HG02981 (cell line): ENCODE measurements around the gene ACTL7B.
"Not testable (repeated sequence)": the region's sequence is repeated elsewhere in the genome, so short reads cannot be mapped to it uniquely, and the experiment has no call there.

Experiments used
- ATAC-seq: cut with Tn5 transposase; IDR thresholded peaks from one replicate; pipeline ENCODE4 v1.9.1; 2021; ENCODE audit warnings: mild to moderate bottlenecking, moderate library complexity; ENCODE audit not compliant: unreplicated experiment

Gene ACTL7B

DNA sequence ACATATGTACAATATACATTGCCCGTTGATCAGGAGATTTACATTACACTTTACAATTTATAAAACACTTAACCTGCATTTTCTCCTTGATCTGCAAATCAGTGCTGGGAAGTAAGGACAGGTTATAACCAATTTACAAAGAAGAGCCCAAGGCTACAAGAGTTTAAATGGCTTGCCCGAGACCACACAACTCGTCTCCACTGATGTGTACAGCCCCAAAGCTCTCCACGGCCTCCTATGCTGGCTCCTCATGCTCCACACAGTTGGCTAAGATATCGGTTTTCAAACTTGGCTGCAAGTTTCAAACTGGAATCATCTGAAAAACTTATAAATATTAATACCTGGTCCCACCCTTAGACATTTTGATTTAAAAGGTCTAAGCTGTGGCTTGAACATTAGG lies 10.3 kb downstream of the ACTL7B start:
- ATAC-seq: no peak

DNA sequence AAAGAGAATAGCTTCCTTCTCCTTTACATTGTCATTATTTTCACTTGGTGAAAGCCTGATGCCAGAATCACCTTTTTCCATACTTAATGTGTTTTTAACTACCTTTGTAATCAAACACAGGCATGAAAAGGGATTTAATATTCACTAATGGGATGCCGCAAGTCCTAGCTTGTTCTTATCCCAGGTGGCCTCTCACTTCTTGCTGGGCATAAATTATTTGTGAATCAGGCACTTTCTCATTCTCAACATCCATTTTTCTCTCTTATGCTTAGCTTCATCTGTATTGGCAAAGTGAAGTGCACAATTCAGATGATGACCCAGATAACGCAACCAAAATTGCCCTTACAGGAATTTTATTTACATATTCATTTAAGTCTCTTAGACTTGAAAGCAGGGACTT lies 10.9 kb downstream of the ACTL7B start:
- ATAC-seq: no peak

DNA sequence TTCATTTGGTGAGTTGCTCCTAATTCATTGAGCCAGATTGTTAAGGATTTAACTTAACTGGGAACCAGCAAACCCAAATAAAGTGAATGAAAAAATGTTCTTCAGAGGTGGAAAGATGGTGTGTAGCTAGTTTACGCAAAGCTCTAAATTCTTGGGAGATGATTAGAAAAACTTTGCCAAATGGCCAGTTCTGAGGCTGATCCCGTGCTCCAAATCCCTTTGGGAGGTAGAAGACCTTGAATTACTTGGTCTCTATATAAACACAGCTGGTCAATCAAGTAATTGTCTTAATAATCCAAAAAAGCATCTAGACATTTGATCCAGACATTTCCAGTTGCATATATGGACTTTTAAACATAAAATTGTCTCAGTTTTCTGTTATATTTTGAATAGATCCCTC lies 11.4 kb downstream of the ACTL7B start:
- no peak for ATAC-seq

DNA sequence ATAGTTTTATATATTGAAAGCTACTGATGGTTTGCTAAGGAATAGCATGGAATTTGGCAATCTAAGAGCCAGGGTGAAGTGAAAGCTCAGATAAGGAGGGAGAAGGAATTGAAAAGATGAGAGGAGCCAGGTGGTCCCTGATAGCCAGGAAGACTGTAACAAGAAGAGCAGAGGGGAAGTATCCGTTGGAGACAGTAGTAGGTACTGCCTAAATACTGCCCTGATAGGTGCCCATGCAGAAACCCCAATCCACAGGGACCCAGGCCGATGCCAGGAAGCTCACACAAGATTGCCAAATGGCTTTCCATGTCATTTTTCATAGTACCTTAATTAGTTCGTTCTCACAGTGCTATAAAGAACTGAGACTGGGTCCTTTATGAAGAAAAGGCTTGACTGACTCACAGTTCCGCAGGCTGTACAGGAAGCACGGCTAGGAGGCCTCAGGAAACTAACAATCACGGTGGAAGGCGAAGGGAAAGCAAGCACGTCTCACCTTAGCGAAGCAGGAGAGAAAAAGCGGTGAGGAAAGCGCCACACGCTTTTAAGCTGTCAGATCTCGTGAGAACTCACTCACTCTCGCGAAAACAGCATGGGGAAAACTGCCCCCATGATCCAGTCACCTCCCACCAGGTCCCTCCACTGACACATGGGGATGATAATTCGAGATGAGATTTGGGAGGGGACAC lies 13.0 kb downstream of the ACTL7B start:
- no peak for ATAC-seq

DNA sequence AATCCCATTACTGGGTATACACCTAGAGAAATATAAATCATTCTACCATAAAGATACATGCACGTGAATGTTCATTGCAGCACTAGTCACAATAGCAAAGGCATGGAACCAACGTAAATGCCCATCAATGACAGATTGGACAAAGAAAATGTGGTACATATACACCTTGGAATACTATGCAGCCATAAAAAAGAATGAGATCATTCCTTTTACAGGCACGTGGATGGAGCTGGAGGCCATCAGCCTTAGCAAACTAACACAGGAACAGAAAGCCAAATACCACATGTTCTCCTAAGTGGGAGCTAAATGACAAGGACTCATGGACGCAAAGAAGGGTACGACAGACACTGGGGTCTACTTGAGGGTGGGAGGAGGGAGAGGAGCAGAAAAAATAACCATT lies 16.2 kb downstream of the ACTL7B start:
- not testable (repeated sequence) for ATAC-seq

DNA sequence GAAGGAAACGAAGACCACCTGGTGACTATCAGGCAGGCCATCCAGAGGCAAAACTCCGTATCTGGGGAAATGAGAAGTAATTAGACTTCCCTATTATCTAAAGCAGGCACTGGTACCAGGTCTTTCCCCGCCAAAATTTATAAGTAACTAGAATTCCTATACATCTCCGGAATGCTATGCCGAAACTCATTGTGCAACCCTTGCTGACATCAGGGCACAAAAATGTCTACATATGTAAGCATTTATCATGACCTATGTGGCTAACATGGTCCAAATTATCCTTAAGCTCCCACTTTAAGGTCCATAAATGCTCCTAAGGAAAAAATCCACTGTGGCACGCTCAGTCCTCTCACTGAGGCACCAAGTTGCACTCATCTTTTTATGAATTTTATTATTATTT lies 17.8 kb downstream of the ACTL7B start:
- no peak for ATAC-seq

DNA sequence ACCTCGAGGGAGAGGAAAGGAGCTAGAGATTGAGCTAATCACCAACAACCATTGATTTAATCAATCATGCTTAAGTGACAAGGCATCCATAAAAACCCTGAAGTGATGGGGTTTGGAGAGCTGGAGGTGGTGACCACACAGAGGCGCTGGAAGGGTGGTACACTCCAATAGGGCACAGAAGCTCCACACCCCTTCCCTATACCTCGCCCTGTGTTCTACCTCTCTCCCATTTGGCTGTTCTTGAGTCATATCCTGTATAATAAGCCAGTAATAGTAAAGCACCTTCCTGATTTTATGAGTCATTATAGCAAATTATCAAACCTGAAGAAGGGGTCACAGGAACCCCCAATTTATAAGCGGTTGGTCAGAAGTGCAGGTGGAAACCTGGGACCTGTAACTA lies 18.3 kb downstream of the ACTL7B start:
- ATAC-seq: no peak

DNA sequence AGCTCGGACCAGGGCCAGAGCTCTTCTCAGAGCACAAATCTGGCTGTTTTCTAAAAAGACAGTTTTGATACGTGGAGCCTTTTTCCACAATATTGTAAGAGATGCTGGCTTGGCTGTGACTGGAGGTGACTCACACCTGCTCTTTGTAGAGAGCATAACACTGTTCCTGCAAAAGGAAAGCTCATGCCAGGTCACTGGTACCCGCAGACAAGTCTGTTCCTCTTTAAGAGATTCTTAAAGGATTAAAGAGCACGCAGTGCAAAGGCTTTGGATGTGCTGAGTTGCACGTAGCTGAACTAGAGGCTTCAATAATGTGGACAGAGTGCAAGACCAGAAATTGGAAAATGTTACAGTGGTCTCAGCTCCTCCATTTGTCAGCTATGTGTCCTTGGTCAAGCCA lies 19.0 kb downstream of the ACTL7B start:
- no peak for ATAC-seq

DNA sequence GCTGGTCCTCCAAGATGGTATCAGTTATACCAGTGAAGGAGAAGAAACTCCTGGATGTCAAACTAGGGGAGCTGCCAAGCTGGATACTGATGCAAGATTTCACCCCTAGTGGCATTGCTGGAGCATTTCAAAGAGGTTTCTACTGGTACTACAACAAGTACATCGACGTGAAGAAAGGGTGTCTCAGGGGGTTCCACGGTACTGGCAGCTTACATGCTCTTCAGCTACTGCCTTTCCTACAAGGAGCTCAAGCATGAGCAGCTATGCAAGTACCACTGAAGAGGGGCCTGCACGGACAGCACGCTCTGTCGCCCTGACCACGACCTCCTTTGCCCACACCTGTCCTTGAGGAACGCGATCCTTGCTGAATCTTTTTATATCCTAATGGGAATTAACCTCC lies 19.5 kb downstream of the ACTL7B start:
- ATAC-seq: no peak

DNA sequence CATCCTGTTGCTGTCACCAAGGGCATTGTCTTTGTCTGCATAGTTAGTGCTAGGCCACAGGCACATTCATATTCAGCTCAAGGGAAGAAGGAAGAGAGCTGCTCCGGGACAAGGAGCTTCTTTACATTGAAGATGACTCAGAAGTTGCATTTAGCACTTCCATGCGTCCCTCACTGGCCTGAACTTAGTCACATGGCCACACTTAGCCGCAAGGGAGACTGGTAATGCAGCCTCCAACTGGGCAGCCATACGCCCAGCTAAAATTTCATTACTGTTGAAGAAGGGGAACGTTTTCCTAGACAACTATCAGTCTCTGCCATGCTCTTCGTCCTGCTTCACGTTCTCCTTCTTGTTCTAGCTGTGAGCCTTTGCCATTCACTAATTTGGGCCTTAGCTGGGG lies 20.0 kb downstream of the ACTL7B start:
- no peak for ATAC-seq

DNA sequence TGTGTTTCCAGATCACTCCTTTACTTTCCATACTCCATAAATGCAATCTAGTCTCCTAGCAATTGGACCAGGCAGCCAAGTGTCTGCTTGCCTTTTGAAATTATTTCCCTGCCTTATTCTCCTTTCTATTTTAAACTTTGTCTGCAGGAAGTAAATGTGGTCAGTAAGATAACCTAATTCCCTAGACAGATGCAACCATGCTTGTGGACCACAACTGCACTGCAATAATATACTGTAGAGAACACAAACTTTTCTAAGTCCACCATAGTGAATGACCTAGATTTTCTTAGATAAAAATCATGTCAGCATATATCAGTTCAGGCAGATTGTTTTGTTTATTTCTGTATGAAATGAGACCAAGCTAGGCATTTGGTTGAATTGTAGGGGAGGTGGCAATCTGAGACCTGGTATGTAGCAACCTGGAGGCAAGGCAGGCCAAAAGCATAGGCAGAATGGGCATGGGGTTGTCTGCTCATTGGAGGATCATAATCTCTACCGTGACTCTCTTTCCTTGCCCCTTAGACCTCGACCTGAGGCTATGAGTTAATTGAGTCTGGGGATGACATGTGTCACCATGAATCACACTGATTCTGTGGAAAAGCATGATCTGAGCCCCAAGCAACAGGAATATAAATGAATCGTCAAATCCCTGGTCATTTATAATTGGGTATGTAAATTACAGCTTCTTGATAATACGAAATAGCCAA lies 20.7 kb downstream of the ACTL7B start:
- peak; percentile 64 for ATAC-seq

DNA sequence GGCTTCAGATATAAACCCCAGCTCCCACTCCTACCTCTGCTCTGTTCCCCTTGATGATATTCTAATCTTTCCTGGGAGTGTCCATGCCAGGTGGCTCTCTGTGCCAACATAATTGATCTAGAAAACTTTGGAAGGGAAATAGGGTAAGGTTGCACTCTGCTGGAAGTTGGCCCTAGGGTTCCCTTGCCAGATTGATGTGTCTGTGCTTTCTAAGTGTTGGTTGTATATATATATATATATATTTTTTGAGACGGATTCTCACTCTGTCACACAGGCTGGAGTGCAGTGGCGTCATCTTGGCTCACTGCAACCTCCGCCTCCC lies 23.6 kb downstream of the ACTL7B start:
- ATAC-seq: no peak

DNA sequence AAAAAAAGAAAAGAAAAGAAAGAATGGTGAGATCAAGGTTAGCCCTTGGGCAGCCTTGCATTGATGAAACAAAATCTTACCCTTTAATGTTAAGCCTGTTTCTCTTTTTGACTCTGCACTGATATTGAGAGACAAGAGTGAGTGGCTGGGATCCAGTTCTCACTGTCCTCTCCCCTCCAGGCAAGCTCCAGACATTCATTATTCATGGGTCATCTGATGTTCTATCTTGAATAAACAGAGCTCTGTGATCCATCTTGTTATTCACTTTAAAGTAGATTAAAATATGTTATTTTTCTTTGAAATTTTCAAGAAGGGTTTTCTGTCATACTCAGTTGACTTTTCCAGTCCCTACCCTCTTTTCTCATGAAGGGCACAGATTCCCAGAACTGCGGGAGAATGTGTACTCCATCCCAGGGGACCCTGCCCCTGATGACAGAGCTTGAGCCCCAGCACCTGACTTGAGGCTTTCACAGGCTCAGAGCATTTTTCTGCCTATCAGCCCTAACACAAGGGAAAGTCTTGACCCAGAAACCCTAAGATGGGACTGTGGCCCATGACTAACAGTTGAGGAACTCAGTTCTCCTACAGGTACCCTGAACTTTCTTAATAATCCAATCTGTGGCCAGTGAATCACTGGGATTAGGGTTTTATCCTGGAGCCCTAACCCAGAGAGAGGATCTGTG lies 24.1 kb downstream of the ACTL7B start:
- no peak for ATAC-seq

DNA sequence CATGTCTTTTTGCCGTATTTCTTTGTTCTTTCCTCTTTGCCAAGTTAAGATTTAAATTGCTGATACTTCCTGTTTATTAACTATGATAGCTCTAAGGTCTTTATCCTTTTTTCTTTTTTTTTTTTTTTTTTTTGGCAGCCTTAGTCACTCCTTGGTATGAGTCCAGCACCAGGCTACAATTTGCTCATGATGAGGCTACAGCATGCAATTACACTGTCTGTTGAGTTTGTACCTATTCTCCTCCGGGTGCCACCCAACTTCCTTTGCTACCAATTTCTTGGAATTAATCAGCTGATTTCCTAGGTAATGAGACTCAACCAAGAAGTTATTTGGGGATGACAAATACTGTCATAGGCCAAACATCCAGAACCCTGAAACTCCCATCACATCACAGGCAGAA lies 25.5 kb downstream of the ACTL7B start:
- no peak for ATAC-seq

DNA sequence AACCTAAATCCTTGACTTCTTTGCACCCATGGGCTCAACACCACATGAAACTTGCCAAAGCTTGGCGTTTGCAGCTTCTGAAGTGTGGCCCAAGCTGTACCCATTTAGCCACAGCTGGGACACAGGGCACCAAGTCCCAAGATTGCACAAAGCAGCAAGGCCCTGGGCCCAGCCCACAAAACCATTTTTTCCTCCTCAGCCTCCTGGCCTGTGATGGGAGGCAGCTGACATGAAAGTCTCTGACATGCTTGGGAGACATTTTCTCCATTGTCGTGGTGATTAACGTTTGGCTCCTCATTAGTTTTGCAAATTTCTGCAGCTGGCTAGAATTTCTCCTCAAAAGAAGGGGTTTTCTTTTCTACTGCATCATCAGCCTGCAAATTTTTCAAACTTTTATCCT lies 32.0 kb downstream of the ACTL7B start:
- no peak for ATAC-seq

DNA sequence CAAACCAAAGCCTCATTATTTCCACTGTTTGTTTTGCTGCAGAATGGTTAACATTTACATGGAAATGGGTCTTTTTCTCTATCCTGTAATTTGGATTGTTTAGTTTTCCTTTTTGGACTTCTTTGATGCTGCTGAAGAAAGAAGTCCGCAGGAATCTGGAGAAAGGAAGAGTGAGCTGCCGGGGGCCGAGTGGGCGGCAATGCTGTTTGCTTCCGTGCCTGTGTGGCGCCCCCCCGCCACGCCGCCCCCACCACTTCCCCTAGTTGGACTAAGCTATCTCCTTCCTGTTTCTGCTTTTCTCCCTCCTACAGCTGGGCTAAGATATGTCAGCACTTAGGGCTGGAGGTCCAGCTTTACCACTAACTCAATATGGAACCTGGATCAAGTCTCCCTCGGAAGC lies 39.7 kb downstream of the ACTL7B start:
- no peak for ATAC-seq

DNA sequence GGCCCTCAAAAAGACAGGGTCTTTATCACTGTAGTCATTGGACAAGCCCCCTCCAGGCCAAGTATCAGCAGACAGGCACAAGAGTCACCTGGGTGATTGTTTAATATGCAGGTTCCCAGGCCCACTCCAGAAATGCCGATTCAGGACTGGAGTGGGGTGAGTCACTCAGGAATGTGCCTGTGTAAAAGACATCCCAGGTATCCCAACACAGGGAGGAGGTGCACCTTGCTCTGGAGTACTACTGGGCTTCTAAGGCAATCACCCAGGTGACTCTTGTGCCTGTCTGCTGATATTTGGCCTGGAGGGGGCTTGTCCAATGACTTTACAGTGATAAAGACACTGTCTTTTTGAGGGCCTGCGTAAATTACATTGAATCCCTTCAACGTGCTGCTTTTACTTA lies 40.6 kb downstream of the ACTL7B start:
- ATAC-seq: no peak

DNA sequence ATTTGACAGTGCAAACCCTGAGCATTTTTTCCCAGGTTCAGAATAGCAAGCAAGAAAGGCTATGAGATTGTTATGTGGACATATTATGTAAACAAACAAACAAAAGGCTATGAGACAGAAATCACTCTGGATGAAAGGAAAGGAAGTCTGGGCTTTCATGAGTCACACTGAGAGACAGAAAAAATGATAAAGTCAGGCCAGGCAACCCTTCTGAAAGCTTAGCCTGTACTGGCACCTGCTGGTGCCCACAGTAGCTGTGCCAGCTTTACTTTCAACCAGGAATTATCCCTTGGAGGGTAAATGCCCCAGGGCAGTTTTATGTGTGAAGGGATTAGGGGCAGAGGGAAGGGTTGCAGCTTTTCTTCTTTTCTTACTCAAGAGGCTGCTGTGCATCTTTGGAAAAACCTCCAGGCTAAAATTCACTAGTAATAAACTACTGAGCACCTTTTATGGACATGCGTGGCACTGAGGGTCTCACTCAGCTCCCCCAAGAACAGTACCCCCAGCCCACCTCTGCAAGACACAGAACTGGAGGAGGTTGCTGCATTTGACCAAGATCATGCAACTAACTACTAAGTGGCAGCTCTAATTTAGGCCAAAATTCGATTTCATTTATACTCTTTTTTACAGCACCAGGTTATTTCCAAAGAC lies 41.7 kb downstream of the ACTL7B start:
- ATAC-seq: no peak

DNA sequence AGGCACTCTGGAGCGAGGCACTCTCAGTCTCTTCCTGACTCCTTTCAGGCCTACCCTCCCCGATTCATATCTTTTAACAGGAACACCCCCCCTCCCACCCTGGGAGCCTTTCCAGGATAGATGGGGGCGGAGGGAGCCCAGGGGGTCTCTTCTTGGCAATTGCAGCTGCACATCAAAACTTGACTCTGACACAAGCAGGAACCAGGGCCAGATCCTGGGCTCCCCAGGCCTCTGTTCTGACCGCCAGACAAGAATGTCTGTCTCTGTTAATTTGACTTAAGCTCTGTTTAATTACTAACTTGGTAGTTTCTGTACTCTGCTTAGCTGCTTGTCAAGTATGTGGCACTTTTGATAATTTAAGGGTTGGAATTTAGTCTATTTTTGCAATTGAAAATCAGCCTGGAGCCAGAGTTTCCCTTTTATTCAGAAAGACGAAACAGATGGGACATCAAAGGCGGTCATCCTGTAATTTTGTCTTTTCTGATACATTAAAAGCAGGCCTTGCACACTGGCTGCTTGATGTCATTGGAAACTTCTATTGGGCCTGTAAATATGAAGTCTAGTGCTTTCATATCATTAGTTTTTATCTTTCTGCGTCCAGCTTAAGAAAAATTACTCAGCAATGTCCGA lies 43.3 kb downstream of the ACTL7B start:
- no peak for ATAC-seq

DNA sequence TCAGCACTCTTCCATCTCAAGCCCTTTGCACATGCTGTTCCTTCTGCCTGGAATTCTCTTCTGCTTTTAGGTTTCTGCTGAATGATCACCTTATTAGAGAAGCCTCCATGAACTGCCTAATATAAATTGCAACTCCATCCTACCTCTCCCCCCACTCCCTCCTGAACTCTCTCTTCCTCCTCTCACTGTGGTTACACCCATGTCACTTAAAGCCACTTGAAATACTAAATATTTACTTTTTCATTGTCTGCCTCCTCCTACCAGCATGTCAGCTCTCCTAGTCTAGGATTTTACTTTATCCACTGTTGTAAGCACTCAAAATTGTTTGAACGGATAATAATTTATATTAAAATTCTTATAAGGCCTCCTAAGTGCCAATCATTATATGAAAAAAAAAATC lies 43.8 kb downstream of the ACTL7B start:
- ATAC-seq: no peak

DNA sequence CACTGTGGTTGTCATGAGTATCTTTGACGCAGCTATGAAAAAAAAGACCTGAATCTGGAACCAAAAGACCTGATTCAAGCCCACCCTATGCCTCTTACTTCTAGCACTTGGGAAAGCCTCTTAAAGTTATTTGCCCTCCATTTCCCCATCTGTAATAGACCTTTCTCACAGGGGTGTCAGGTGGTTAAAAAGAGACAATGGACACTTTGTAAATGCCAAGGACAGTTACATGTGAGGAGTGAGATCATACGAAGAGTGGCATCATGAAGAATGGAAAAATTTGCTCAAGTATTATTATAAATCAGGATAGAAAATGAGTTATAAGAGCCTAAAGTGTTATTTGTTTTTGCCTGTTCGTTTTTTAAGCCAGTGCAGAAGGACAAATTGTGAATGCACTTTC lies 46.5 kb downstream of the ACTL7B start:
- ATAC-seq: no peak
